GM20431 (cell line): ENCODE results near the gene RSF1.
"Not testable (repeated sequence)": the region's sequence is repeated elsewhere in the genome, so short reads cannot be mapped to it uniquely, and the experiment has no call there.

ENCODE experiments used
- in situ Hi-C: fragments of 300-500 bp; cut with MseI, MboI; formaldehyde crosslinking; loops from one replicate; pipeline ENCODE4 v1.15.0; 2020; ENCODE audit warnings: low sequenced_read_pairs; ENCODE audit not compliant: unreplicated experiment

Gene RSF1

DNA sequence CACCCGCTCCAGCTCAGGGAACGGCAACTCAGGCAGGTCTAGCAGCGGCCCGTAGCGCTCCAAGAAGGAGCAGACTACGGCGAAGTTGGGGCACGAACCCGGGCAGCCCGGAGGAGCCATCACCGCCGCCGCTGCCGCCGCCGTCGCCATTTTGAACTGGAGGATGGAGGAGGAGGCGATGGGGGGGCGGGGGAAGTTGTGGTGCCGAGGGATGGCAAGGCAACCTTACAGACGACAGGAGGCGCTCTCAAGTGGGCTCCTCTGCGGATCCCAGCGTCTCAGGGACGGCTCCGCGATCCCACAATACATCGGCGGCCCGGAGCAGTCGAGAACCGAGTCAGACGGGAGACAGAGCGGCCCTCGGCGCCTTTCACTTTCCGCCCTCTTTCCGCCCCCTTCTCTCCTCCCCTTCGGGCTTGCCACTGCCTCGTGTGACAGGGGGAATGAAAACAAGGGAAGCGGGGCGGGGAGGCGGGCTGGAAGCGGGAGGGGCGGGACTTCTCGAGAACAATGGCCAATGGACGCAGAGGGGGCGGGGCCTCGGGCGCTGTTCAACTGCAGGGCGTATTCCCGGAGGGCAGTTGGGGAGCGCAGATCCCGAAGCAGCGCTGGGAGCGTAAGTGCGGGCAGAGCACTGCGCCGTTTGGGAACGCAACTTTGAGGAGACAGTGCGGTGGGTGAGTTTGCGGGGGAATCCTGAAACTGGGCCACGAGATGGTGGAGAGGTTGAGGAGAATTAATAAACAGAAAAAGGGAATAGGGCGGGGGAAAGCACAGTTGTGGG is at the start of gene RSF1, which contains the start of gene AAMDC:
TSS of gene RSF1 (minus strand) at position 158 of the 784 bp plus-strand sequence. CDS start at position 150, 8 bp downstream.
TSS of gene AAMDC (plus strand) at position 580 of the 784 bp plus-strand sequence. CDS start 21,353 bp downstream, outside the sequence.
- in situ Hi-C loops, result no loop called here

DNA sequence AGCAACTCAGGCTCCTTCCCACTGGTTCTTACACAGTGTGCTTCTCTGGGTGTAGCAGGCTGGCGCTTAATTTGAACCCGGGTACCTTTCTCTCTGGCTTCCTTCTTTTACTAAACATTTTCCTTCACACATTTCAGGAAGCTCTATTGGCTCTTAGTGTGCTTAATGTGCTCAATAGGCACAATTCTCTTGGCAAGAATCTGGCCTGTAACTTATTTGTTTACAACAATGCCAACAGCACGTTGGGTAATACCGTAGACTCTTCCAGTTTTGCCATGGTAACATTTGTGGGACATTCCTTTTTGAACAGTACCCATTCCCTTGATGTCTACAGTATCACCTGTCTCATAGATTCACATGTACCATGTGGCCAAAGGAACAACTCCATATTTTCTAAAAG is 48.2 kb upstream of the RSF1 start:
- in situ Hi-C loops, result no loop called here

GRCh38 chr11:77866336-77866735 is 45.8 kb upstream of the RSF1 start:
- in situ Hi-C loops, result no loop called here

- in situ Hi-C loops, result no loop called here
Observed at GRCh38 chr11:77865805-77866204, 45.3 kb upstream of the RSF1 start.

DNA sequence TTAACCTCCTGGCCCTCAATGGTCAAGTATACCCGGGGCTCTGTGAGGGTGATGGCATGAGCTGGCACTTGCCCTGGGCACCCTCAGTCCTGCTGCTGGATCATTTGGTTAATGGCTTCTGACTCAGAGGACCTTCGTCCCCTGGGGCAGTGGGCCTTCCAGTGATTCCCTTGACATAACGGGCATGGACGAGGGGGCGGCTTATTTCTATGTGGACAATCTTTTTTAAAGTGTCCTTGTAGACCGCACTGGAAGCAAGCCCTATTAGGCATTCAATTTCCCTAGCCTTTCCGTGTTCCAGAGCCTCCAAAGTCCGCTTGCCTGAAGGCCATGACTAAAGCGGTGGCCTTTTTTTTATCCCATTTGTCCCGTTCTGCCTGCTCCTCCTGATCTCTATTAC is 40.9 kb upstream of the RSF1 start:
- in situ Hi-C loops, result not testable (repeated sequence)

DNA sequence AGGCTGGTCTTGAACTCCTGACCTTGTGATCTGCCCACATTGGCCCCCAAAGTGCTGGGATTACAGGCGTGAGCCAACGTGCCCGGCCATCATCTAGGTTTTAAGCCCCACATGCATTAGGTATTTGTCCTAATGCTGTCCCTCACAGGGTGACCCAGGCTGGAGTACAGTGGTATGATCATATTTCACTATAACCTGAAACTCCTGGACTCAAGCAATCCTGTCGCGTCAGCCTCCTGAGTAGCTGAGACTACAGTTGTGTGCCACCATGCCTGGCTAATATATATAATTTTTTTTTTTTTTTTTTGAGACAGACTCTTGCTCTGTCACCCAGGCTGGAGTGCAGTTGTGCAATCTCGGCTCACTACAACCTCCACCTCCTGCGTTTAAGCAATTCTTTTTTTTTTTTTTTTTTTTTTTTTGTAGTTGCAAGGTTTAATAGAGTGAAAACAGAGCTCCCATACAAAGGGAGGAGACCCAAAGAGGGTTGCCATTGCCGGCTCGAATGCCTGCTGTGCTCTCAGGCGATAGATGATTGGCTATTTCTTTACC is 37.5 kb upstream of the RSF1 start:
- in situ Hi-C loops, result not testable (repeated sequence)

GRCh38 chr11:77854838-77855237 is 34.3 kb upstream of the RSF1 start:
- in situ Hi-C loops, result no loop called here

DNA sequence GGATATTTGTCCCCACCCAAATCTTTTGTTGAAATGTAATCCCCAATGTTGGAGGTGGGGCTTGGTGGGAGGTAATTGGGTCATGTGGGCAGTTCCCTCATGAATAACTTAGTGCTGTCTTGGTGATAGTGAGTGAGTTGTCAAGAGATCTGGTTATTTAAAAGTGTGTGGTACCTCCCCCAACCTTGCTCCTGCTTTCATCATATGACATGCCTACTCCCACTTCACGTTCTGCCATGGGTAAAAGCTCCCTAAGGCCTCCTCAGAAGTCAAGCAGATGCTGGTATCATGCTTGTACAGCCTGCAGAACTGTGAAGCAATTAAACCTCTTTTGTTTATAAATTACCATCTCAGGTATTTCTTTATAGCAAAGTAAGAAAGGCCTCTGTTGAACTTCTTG is 31.0 kb upstream of the RSF1 start:
- in situ Hi-C loops, result no loop called here

- in situ Hi-C loops, result not testable (repeated sequence)
Observed at GRCh38 chr11:77843700-77844099, 23.2 kb upstream of the RSF1 start.

DNA sequence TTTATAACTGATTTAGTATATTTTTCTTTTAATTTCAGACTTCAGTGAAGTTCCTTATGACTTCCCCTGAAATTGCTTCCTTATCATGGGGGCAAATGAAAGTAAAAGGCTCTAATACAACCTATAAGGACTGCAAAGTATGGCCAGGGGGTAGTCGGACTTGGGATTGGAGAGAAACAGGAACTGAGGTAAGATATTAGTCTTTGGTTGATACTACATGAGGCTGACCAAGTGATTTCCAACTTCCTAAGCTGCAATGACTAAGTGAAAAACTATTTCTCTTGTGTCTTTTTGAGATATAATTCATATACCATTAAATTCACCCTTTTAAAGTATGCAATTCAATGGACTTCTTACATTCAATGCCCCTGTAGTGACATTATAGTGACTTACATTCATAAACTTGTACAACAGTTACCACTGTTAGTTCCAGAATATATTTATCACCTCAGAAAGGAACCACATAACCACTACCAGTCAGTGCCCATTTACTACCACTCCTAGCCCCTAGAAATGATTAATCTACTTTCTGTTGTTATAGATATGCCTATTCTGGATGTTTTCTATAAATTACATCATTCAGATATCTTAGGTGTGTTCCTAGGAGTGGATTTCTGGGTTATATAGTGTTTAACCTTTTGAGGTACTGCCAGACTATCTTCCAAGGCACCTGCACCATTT is 22.1 kb upstream of the RSF1 start:
- in situ Hi-C loops, result no loop called here

- in situ Hi-C loops, result no loop called here
Observed at GRCh38 chr11:77833302-77833701, 12.8 kb upstream of the RSF1 start.

GRCh38 chr11:77828926-77829325 is 8.4 kb upstream of the RSF1 start:
- in situ Hi-C loops, result no loop called here

GRCh38 chr11:77823775-77824174 is 3.3 kb upstream of the RSF1 start:
- in situ Hi-C loops, result no loop called here

DNA sequence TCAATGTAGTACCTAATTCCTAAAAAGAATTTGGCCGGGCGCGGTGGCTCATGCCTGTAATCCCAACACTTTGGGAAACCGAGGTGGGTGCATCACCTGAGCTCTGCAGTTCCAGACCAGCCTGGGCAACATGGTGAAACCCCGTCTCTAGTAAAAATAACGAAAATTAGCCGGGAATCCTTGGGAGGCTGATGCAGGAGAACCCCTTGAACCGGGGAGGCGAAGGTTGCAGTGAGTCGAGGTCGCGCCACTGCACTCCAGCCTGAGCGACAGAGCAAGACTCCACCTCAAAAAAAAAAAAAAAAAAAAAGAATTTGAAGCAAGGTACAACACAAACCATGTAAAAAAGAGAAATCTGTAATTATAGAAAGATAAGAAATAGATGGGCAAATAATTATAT is 1.6 kb upstream of the RSF1 start:
- in situ Hi-C loops, result not testable (repeated sequence)

DNA sequence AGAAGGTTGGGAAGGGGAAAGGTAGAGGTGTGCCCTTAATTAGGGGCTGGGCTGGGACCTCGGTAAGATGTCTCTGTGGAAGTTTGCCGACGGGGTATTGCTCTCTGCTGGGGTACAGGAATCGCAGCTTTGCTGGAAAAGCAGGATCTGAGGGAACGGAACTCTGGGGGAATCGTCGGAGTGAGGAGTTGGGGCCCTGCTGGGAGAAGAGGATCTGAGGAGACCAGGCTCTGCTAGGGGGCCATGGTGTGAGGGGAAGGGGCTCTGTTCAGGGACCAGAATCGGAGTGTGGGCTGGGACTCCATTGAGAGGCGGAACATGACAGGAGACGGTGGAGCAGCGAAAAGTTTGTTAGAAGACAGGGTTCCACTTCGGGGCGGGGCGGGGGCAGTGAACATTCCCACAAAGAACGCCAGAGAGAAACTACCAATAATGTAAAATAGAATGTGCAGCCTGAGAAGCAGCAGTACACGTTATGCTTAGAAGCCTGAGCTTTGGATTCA is 878 bp upstream of the RSF1 start:
- in situ Hi-C loops, result no loop called here

DNA sequence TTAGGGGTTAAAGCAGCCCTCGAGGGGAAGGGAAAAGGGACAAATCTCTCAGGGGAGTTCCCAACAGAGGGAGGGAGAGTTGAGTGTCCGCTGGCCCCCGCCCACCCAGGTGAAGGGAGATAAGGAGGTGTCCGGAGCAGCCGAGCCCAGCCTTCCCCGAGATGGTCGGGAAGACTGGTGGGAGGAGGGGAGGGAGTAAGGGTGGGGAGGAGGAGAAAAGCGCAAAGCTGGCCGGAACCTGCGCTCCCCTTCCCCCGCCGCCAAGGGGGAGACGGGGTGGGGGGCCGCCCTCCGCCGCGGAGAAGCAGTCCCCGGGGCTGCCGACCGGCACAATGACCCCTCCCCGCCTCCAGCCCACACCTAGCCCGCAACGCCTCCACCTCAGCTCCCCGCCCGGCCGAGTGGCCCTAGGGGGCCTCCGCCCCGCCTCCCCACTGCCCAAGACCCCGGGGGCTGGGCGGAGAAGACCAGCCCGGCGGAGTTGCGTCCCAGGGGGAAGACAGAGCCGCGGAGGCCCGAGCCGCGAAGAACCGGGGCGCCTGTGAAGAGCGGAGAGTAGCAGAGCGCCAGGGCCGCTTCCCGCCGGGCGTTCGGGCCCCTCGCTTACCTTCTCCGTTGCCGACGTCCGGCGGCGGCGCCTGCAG is 479 bp downstream of the RSF1 start:
- in situ Hi-C loops, result no loop called here

- in situ Hi-C loops, result no loop called here
Observed at GRCh38 chr11:77819411-77819920, 1.1 kb downstream of the RSF1 start.

GRCh38 chr11:77815459-77815858 is 5.1 kb downstream of the RSF1 start:
- in situ Hi-C loops, result no loop called here

DNA sequence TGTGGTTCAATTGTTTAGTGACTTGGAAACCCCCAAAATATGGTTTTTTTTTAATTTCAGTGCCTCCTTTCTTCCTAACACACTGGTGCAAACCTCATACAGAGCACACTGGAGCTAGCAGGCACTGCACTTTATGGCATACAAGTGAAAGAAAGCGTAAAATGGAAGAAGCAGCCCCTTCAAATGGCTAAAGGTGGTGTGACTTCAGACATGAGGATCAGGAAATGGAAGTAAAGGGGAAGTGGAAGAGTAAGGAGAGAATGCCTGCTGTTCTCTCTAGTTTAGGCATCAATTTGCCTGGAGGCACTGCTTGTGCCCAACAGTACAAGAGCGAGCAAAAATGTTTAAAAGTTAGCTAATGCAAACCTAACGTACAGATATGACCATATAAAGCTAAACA is 5.7 kb downstream of the RSF1 start:
- in situ Hi-C loops, result no loop called here

DNA sequence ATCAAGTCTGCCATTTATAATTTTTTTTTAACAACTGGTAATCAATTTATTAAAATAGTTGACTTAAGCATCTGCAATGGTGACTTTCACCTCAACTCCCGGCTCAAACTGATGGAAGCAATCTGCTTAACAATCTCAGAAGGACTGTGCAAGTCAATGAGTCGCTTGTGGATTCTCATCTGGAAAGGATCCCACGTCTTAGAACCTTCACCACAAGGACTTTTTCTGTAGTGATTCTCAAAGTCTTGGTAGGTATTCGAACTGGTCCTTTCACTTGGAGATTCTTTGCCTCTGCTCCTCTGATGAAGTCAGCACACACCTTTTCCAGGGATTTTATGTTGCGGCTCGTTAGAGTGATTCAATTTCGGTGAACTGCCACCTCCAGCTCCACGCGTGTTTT is 7.3 kb downstream of the RSF1 start:
- in situ Hi-C loops, result no loop called here
